SK-N-SH treated with all-trans-retinoic acid at 6 μM for 48 hours (cell line): ENCODE measurements around the gene PSMB9.

Experiments used
- ESRRG ChIP-seq: fragments of 250-450 bp; sonication (Bioruptor Pico); IDR thresholded peaks from 2 replicates; pipeline ENCODE4 v1.6.1; 2021; ENCODE audit warnings: mild to moderate bottlenecking
- ISL1 ChIP-seq: fragments of 250-450 bp; sonication (Bioruptor Pico); IDR thresholded peaks from 2 replicates; pipeline ENCODE4 v2.1.2; 2022; ENCODE audit warnings: mild to moderate bottlenecking, moderate library complexity
- PATZ1 ChIP-seq: fragments of 250-450 bp; sonication (Bioruptor Pico); IDR thresholded peaks from 2 replicates; pipeline ENCODE4 v1.8.0; 2020; ENCODE audit warnings: mild to moderate bottlenecking, moderate library complexity, borderline replicate concordance
- RARB ChIP-seq: fragments of 250-450 bp; sonication (Bioruptor Pico); IDR thresholded peaks from 2 replicates; pipeline ENCODE4 v1.8.0; 2021; ENCODE audit warnings: mild to moderate bottlenecking, moderate library complexity
- TCF4 ChIP-seq: fragments of 250-450 bp; sonication (Bioruptor Pico); IDR thresholded peaks from 2 replicates; pipeline ENCODE4 v1.8.0; 2021; ENCODE audit warnings: mild to moderate bottlenecking, moderate library complexity, borderline replicate concordance
- TSHZ2 ChIP-seq: fragments of 250-450 bp; sonication (Bioruptor Pico); IDR thresholded peaks from 2 replicates; pipeline ENCODE4 v1.5.0; 2020; ENCODE audit warnings: mild to moderate bottlenecking, moderate library complexity
- ZC3H10 ChIP-seq: fragments of 250-450 bp; sonication (Bioruptor Pico); IDR thresholded peaks from 2 replicates; pipeline ENCODE4 v1.5.1; 2021; ENCODE audit warnings: mild to moderate bottlenecking, moderate library complexity
- ZFP3 ChIP-seq: fragments of 250-450 bp; sonication (Bioruptor Pico); IDR thresholded peaks from 2 replicates; pipeline ENCODE4 v1.5.0; 2020; ENCODE audit warnings: mild to moderate bottlenecking, moderate library complexity
- ZNF8 ChIP-seq: fragments of 450-650 bp; formaldehyde crosslinking; IDR thresholded peaks from 2 replicates; pipeline ENCODE4 v1.5.0; 2020; ENCODE audit warnings: mild to moderate bottlenecking, moderate library complexity

- TF ChIP-seq RARB (CRISPR knock-in tag) (no peak), ZNF8 (CRISPR knock-in tag) (no peak), TSHZ2 (CRISPR knock-in tag) (no peak), ISL1 (CRISPR knock-in tag) (no peak), PATZ1 (CRISPR knock-in tag) (no peak), ESRRG (CRISPR knock-in tag) (no peak), ZFP3 (CRISPR knock-in tag) (peak; percentile 93), ZC3H10 (CRISPR knock-in tag) (no peak), TCF4 (no peak)
Measured at GRCh38 chr6:32838114-32838958, 15.7 kb upstream of the PSMB9 start, which contains the start of gene TAP2.
